GM19023 (cell line): ENCODE measurements around the gene KLK2.

Experiments
- ATAC-seq: cut with Tn5 transposase; IDR thresholded peaks from one replicate; pipeline ENCODE4 v1.9.1; 2021; ENCODE audit warnings: mild to moderate bottlenecking, moderate library complexity; ENCODE audit not compliant: unreplicated experiment

The KLK2 gene

GRCh38 chr19:50873056-50873455, at the start of gene KLK2:
Gene KLK2, plus strand, starts transcription at chr19:50873439. Its CDS starts 35 bp downstream, at chr19:50873474.
- no peak for ATAC-seq

DNA sequence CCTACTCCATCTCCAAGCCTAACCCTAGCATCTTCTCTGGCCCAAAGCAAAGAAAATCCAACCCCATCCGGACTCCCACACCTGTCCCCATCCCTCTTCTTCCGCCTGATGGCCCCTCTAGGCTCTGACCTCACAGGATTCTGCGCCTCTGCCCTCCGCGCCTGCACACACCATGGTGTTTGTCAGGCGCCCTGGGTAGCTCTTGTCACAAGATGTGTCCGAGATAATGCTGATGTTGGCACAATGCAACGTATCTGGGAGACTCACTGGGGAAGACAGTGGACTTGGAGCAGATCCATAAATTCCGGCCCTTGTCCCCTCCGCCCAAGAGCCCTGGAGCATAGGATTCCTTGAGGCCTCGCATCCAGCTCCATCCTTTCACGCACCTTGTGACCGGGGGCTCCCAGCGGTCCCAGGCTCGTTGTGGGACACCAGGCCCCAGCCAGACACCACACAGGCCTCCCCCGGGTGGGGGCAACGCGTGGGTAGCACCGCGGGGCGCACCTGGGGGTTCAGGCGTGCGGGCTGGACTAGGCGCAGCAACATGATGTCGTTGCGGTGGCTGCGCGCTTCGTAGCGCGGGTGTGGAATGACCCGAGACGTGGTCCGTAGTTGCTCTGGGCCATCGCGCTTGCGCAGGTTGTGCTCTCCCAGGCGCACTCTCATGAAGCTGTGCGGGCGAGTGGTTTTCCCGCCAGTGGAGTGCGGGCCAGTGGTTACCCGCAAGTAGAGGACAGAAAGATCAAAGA, 46.6 kb upstream of the KLK2 start:
- ATAC-seq = no peak

GRCh38 chr19:50827476-50827875, 45.8 kb upstream of the KLK2 start:
- no peak for ATAC-seq

GRCh38 chr19:50829801-50830200, 43.4 kb upstream of the KLK2 start:
- ATAC-seq = no peak

DNA sequence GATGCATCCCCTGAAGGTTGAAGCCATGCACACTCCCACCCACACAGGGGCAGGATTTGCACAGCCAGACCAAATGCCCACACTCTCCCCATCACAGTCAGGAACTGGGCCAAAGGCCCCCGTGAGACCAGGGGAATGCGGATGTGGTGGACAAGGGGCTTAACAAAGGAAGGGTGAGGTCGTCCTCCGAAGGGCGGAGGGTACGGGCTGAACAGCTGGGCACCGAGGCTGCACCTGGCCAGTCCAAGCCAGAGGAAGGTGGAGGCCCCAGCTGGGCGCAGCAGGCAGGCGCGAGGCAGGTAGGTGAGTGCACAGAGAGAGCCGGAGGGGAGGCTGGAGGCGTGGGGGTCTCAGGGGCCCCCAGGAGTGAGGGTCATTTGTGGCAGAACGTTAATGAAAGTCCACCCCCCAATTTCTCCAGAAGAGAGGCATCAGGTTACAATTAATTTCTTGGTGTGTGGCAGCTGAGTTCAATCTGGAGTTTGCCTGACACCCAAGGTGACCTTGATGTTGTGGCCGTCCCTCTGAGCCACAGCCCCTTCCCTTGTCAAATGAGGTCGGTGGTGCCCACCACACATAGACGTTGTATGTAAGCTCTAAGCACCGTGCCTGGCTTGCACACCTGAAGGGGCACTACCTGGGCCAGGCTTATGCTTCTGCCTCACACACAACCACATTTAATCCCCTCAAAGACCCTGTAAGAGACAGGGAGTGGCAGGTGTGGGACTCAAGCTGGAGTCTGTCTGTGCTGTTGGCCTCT, 42.8 kb upstream of the KLK2 start:
- ATAC-seq = no peak

GRCh38 chr19:50831026-50831396, 42.2 kb upstream of the KLK2 start:
- ATAC-seq = no peak

GRCh38 chr19:50832666-50833065, 40.6 kb upstream of the KLK2 start:
- no peak for ATAC-seq

DNA sequence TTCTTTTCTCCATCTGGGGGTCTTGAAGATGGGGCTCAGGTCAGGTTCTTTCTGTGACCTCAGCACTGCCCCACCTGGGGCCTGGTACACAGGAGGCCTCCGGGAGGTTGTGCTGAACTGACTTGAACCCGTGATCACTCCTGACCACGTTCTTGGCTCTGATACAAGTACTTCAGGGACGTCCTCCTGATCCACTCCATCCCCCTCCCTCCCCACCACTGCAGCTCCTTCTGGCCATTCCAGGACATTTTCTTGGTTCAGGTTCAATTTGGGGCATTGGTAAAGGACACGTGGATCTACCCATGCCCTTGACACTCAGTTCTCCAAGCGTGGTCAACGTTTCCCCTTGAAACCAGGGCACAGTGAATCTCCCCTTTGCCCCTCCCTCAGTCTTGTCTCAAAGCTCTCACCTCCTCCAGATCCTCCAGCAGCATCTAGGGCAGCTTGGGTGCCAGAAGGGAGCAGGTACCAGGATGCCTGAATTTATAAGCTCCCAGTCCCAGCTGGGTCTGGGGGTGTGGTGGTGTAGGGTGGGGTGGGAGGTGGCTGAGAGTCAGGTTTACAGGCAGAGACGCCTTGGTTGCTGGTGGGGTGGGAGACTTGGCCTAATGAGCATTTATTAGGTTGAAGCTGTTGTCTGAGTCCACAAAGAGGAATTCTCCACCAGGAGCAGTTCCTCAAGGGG, 40.0 kb upstream of the KLK2 start, which contains the start of gene KLK15:
TSS of gene KLK15 (minus strand) at position 458 of the 685 bp plus-strand sequence. CDS start 2,082 bp downstream, outside the sequence.
- ATAC-seq = no peak

DNA sequence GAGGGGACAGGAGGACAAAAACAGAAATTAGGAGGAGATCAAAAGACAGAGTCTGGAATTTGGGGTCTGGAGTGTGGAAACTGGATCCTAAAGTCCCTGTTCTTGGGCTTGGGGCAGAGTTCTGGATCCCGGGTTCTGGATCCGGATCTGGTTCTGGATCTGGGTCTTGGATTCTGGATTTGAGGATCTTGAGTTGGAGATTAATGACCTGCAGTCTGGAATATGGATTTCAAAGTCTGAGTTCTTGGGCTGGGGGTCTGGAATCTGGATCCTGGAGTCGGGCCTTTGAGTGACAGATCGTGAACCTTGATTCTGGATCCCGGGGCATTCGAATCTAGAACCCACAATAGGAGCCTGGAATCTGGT, 39.5 kb upstream of the KLK2 start:
- no peak for ATAC-seq

DNA sequence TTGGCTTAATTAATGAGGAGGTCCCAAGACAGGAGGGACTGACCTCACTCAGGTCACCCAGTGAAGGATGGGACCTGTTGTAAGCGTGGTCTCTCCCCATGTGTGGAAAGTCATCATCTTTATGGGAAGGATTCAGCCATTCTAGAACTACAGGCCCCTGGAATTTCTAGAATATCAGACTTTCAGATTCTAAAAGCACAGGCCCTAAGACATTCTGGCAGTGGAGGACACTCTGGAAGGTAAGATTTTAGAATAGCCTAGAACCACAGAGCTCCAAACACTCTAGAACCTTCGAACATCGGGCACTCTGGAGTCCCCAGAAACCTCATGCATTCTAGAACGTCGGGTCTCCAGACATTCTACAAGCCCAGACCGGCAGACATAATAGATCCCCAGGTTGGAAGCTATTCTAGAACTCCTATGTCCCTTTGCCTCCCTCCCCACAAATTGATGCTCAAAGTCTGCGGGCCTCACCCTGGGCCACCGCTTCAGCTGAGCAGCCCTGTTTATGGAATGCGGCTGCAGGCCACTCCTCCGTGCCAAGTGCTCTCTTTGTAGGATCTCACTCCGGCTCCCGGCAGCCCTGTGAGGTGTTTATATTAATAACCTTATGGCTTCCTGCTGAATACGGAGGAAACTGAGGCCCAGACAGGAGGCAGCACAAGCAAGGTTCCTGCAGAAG, 38.0 kb upstream of the KLK2 start:
- no peak for ATAC-seq

- ATAC-seq = peak; percentile 81
These were observed 37.3 kb upstream of the KLK2 start for GRCh38 chr19:50835785-50836542.

DNA sequence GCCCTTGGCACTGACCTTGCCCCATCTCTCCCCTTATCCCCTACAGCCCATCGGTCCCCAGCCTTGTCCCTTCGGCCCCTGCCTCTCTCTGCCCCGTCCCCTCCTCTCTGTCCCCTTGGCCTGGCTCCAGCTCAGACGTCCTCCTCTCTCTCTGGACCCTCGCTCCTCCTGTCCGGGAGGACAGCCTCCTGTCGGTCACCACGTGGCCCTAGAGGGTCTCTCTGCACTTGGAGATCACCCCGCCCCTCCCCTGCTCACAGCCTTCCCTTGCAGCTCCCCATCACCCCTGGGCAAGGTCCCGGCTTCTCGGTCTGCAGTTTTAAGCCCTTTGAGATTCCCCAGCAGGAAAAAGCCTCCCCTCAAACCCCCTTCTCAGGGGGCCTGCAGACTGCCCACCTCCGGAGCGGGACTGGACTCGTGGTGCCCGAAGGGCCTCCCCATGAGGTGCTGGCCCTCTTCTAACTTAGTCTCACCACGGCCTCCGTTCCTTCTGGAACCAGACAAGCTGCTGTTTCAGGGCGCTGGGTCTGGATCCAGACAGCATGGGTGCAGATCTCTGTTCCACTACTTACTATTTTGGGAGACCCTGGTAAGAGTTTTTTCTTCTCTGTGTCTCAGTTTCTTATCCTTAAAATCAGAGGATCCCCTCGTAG, 36.6 kb upstream of the KLK2 start:
- ATAC-seq = no peak

DNA sequence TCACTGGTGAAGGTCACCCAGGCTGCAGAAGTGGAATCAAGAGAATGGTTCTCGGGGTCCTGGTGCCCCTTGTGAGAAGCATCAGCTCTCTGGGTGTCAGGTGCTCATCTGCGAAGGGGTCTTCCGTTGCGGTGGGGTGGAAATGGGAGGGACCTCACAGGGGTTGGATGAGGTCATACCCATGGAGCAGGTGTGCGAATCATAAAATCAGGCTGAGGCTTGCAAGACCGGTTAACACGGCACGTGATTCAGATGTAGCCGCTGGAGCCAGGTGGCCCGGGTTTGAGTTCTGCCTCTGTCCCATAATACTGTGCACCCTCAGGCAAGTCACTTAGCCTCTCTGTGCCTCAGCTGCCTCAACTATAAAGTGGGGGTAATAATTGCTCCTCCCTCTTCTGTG, 35.9 kb upstream of the KLK2 start:
- no peak for ATAC-seq

- ATAC-seq = no peak
These were observed 35.0 kb upstream of the KLK2 start for GRCh38 chr19:50838239-50838638.

GRCh38 chr19:50839712-50840655, 33.3 kb upstream of the KLK2 start:
- ATAC-seq = no peak

DNA sequence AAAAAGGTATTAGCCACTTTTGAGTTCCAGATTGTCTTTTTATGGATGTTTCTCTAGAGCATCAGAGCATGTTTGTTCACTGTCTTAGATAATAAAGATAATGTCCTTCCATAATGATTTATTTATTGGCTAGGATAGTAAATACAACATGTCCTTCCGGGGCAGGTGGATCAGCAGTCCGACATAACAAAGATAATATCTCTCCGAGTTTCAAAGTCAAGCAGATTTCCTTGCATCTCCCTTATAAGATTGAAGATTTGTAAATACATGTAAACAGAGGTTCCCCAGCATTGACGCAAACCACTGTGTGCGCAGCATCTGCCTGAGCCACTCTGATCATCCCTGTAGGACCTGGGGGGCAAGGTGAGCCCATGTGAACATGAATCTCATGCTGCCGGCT, 31.1 kb upstream of the KLK2 start:
- no peak for ATAC-seq

DNA sequence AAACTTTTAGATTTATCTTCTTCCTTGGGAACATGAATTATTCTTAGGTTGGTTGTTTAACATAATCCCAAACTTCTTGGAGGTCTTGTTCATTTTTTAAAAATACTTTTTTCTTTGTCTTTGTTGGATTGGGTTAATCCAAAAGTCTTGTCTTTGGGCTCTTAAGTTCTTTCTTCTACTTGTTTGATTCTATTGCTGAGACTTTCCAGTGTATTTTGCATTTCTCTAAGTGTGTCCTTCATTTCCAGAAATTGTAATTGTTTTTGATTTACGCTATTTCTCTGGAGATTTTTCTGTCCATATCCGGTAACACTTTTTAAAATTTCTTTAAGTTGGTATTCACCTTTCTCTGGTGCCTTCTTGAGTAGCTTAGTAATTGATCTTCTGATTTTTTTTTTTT, 30.0 kb upstream of the KLK2 start:
- no peak for ATAC-seq

GRCh38 chr19:50843701-50844221, 29.5 kb upstream of the KLK2 start:
- no peak for ATAC-seq
